Peyer's patch (tissue), 4 donors: ENCODE data around the gene ZDHHC12.

Experiments
- POLR2A ChIP-seq, 2 donors: fragments of 450-650 bp; IDR thresholded peaks; one replicate each; pipeline ENCODE4 v1.5.1; 2017; ENCODE audit warnings: antibody characterized with exemption in 2 of 2, mild to moderate bottlenecking in 2 of 2, moderate library complexity in 2 of 2
- TF ChIP-seq, protein P1 (sequence below), 6 experiments: fragments of 450-650 bp in 4 of 6; fragments of 200-600 bp in 2 of 6; sonication (generic) in 1 of 6; IDR thresholded peaks; one replicate each; pipeline ENCODE4 v1.5.1; 2017 to 2019; ENCODE audit warnings: antibody characterized with exemption in 6 of 6, mild to moderate bottlenecking in 3 of 6, moderate library complexity in 1 of 6

- TF ChIP-seq, protein P1, sequence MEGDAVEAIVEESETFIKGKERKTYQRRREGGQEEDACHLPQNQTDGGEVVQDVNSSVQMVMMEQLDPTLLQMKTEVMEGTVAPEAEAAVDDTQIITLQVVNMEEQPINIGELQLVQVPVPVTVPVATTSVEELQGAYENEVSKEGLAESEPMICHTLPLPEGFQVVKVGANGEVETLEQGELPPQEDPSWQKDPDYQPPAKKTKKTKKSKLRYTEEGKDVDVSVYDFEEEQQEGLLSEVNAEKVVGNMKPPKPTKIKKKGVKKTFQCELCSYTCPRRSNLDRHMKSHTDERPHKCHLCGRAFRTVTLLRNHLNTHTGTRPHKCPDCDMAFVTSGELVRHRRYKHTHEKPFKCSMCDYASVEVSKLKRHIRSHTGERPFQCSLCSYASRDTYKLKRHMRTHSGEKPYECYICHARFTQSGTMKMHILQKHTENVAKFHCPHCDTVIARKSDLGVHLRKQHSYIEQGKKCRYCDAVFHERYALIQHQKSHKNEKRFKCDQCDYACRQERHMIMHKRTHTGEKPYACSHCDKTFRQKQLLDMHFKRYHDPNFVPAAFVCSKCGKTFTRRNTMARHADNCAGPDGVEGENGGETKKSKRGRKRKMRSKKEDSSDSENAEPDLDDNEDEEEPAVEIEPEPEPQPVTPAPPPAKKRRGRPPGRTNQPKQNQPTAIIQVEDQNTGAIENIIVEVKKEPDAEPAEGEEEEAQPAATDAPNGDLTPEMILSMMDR (IDR thresholded peaks at IDR 0.05) = no peak
- TF ChIP-seq POLR2A (IDR thresholded peaks at IDR 0.05) = no peak
Measured at GRCh38 chr9:128713941-128714573, 9.9 kb downstream of the ZDHHC12 start.
